ENCODE data around the gene LRIG1.

The LRIG1 gene

GRCh38 chr3:66502245-66502874 lies 1.5 kb upstream of the LRIG1 start:
- no peak for DNase-seq

- no peak for DNase-seq
Observed at GRCh38 chr3:66501483-66502244, 842 bp upstream of the LRIG1 start.

GRCh38 chr3:66499881-66500575 lies 794 bp downstream of the LRIG1 start:
- DNase-seq, result peak; percentile 18

- DNase-seq, result no peak
Observed at GRCh38 chr3:66498687-66499621, 1.9 kb downstream of the LRIG1 start.

GRCh38 chr3:66497985-66498671 lies 2.7 kb downstream of the LRIG1 start:
- no peak for DNase-seq

- no peak for DNase-seq
Observed at GRCh38 chr3:66497288-66497984, 3.4 kb downstream of the LRIG1 start.

- DNase-seq, result no peak
Observed at GRCh38 chr3:66496746-66497145, 4.1 kb downstream of the LRIG1 start.

GRCh38 chr3:66496301-66496700 lies 4.5 kb downstream of the LRIG1 start:
- DNase-seq, result no peak

GRCh38 chr3:66495668-66496045 lies 5.2 kb downstream of the LRIG1 start:
- no peak for DNase-seq

GRCh38 chr3:66494959-66495667 lies 5.7 kb downstream of the LRIG1 start:
- no peak for DNase-seq

GRCh38 chr3:66493458-66494099 lies 7.2 kb downstream of the LRIG1 start:
- DNase-seq, result no peak

- no peak for DNase-seq
Observed at GRCh38 chr3:66492672-66493071, 8.2 kb downstream of the LRIG1 start.

- no peak for DNase-seq
Observed at GRCh38 chr3:66492071-66492470, 8.8 kb downstream of the LRIG1 start.

- DNase-seq, result no peak
Observed at GRCh38 chr3:66490984-66491383, 9.8 kb downstream of the LRIG1 start.

GRCh38 chr3:66490214-66490613 lies 10.6 kb downstream of the LRIG1 start:
- DNase-seq, result no peak

- DNase-seq, result no peak
Observed at GRCh38 chr3:66489581-66489980, 11.2 kb downstream of the LRIG1 start.

- no peak for DNase-seq
Observed at GRCh38 chr3:66489115-66489514, 11.7 kb downstream of the LRIG1 start.

GRCh38 chr3:66488492-66488891 lies 12.3 kb downstream of the LRIG1 start:
- DNase-seq, result no peak

GRCh38 chr3:66487465-66487864 lies 13.4 kb downstream of the LRIG1 start:
- DNase-seq, result no peak

- DNase-seq, result no peak
Observed at GRCh38 chr3:66486646-66487045, 14.2 kb downstream of the LRIG1 start.

All from CD4-positive, alpha-beta T cell treated with Interleukin-15 for 1 hour (primary cell).